GM10248 (cell line): ENCODE results near the gene STPG4.

Experiments used
- CTCF ChIA-PET: fragments of 300-600 bp; sonication (Branson Sonifier 250); formaldehyde crosslinking; extraction: SDS; loops from one replicate; lab custom pipeline; 2021; ENCODE audit warnings: antibody characterized with exemption; lab: Yijun Ruan, JAX
- POLR2A ChIA-PET: fragments of 350-650 bp; sonication (Branson Sonifier 250); formaldehyde crosslinking; extraction: SDS; loops from one replicate; lab custom pipeline; 2020; ENCODE audit warnings: antibody characterized with exemption; lab: Yijun Ruan, JAX
- DNase-seq: peaks from one replicate; pipeline ENCODE4 v3.0.0; 2012; ENCODE audit errors: extremely low spot score
- TF ChIP-seq, protein P1 (sequence below): IDR thresholded peaks from 2 replicates; pipeline ENCODE4 v1.5.1; 2012; ENCODE audit warnings: mild to moderate bottlenecking, low read depth; ENCODE audit errors: extremely low read depth, missing control alignments, control extremely low read depth

Gene STPG4, protein sequence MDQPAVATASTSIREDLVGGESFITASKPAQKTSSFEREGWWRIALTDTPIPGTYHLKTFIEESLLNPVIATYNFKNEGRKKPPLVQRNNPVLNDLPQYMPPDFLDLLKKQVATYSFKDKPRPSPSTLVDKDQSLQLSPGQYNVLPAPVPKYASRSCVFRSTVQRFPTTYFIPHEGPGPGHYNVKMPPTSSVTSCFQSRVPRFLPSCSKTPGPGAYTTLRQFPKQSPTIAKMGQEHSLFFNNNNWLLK

DNA sequence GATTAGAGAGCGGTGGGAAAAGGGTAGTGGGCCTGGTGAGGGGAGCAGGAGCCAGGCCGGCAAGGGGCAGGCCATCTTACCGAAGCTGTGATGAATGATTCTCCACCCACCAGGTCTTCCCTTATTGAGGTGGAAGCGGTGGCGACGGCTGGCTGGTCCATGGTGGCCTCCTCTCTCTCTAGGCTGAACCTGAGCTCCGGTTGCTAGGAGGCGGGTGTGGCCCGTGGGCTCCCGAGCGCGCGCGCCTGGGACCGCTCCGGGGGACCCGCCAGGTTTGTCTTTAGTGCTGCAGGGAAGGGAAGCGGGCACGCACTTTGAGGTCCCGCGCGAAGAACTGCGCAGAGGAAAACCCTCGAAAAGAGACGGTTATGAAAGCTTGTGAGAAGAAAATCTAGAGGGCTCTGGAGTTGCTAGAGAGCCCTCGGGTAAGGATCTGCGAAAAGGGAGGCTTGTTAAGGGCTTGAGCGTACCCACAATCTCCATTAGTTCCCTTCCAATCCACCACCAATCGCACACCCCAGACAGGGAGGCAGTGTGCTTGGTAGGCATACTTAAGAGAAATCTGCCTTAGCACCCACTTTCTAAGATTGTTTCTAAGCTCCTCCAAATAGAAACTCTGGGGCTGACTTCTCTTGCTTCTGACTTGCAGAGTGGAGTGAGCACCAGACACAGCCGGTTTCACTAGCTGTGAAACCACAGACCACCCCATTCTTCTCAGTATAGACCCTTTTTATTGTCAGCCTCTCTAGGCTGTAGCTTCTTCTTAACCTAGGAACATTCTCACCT, at the start of gene STPG4:
Gene STPG4, minus strand, starts transcription at position 218 of the 786 bp plus-strand sequence. Its CDS starts 57 bp downstream, at position 161.
- POLR2A ChIA-PET = no interaction called here
- CTCF ChIA-PET = interaction anchor here (1.7 to 6.1 kb wide), 2 partner anchors 9 to 17 kb away, joined by 5 to 26 read pairs; no protein-coding TSS in a partner anchor
- TF ChIP-seq, protein P1, sequence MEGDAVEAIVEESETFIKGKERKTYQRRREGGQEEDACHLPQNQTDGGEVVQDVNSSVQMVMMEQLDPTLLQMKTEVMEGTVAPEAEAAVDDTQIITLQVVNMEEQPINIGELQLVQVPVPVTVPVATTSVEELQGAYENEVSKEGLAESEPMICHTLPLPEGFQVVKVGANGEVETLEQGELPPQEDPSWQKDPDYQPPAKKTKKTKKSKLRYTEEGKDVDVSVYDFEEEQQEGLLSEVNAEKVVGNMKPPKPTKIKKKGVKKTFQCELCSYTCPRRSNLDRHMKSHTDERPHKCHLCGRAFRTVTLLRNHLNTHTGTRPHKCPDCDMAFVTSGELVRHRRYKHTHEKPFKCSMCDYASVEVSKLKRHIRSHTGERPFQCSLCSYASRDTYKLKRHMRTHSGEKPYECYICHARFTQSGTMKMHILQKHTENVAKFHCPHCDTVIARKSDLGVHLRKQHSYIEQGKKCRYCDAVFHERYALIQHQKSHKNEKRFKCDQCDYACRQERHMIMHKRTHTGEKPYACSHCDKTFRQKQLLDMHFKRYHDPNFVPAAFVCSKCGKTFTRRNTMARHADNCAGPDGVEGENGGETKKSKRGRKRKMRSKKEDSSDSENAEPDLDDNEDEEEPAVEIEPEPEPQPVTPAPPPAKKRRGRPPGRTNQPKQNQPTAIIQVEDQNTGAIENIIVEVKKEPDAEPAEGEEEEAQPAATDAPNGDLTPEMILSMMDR = no peak

DNA sequence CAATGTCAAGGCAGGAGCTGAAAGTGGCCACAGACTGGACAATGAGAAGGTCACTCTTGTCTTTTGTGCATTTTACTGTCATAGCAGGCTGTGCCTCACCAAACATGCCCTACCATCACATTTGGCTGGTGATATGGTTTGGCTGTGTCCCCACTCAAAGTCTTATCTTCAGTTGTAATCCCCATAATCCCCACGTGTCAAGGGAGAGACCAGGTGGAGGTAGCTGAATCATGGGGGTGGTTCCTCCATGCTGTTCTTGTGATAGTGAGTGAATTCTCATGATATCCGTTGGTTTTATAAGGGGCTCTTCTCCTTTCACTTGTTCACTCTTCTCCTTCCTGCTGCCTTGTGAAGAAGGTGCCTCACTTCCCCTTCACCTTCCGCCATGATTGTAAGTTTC, 49.6 kb upstream of the STPG4 start:
- no peak for DNase-seq
- CTCF ChIA-PET = no interaction called here

More for the DNA sequence above, at the start of gene STPG4:
- DNase-seq = peak; percentile 24

DNA sequence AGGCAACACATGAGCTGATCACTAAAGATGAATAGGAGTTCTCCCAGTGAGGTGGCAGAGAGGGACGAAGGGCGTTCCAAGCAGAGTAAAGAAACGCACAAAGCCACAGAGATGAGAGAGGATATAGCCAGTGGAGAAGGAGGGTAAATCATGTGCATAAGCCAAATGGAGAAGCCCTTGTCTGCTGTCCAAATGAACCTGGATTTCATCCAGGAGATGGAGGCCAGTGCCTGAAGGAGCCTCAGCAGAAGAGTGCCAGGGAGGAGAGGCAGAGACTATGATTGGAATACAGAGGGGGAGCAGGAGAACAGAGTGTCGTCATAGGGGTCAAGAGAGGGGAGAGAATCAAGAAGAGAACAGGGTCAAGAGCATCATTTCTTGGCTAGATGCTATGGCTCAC, 48.9 kb upstream of the STPG4 start:
- ChIA-PET CTCF (no interaction called here), POLR2A (no interaction called here)
- no peak for DNase-seq
- TF ChIP-seq, protein P1 = no peak

More for the DNA sequence above, 49.6 kb upstream of the STPG4 start:
- POLR2A ChIA-PET = no interaction called here
- TF ChIP-seq, protein P1 = no peak

DNA sequence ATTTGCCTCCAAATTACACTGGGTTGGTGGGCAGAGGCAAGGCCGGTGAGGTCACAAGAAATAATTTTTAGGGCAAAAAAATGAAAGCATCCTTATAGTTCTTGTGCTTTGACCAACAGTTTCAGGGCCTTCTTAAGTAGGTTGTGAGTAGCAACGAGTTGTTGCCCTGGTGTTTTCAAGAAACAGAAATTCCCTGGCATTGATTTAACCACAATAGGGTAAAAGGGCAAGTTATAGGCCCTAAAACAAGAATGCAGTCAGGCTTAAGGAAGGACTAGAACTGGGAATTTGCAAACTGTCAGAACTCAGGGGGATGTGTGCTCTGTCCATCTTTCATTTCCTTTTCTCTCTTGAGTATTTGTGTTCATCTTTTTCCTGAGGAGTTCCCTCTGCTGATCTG, 46.1 kb upstream of the STPG4 start:
- CTCF ChIA-PET = no interaction called here
- POLR2A ChIA-PET = no interaction called here
- DNase-seq = no peak
- TF ChIP-seq, protein P1 = no peak

DNA sequence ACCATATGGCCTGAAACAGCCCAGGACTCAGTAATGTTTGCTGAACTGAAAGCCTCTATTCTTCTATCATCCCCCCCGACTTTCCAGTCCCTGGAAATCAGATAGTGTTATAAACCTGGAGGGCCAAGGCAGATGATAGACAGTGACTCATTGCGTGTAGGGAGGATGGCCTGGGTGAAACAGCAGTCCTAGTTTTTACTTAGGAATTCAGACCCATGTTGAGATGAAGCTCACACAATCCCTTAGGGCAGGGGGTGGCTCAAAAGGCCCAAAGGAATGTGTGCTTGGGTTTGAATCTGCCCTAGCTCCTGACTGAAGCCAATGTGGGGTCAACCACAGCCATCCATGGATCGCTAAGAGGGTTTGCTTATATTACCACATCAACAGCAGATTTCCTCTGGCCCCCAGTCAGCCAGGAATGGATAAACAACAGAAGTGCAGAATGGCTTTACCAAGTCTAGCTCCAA, 43.9 kb upstream of the STPG4 start:
- ChIA-PET CTCF (interaction anchor here (1.1 to 1.4 kb wide), 2 partner anchors 18 to 73 kb away, joined by 4 to 6 read pairs; no protein-coding TSS in a partner anchor), POLR2A (no interaction called here)
- DNase-seq = no peak
- TF ChIP-seq, protein P1 = no peak

DNA sequence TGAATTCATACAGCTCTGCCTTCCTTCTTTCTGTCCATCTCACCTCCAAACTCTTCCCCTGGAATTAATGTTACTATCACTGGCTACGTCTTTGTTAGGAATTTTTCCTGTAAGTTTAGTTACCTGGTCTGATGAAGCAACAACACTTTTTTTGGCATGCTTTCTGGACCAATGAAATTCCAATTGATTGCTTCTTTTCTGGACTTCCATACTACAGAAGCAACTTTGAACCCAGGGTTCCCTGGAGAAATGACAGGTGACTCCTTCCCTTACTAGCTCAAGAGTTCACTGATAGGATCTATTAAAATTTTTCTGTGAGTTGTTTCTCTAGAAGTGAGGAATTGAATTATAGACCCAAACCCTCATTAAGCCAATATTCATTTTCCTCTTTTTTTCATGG, 41.4 kb upstream of the STPG4 start:
- no peak for DNase-seq
- TF ChIP-seq, protein P1 = no peak
- ChIA-PET POLR2A (no interaction called here), CTCF (interaction anchor here (1.1 to 1.9 kb wide), 4 partner anchors 14 to 139 kb away, joined by 3 to 7 read pairs (median 6); no protein-coding TSS in a partner anchor)
